Liver (tissue), 9 donors: ENCODE data around the gene CARD14. TPM values are rescaled to one million over a fixed set of nuclear protein-coding genes. Genes with fewer than 3 reads are reported as not detected.

Experiments
- DNase-seq: peaks from one replicate; pipeline ENCODE4 v3.0.0-alpha.2; 2017; ENCODE audit warnings: low spot score
- H3K27ac ChIP-seq, 2 donors: one replicate each; pipeline ENCODE4 v1.7.0; 2013; ENCODE audit warnings: inconsistent platforms in 2 of 2, low read length in 2 of 2, control low read depth in 1 of 2, low read depth in 1 of 2, mild to moderate bottlenecking in 1 of 2
- H3K27me3 ChIP-seq, 4 donors: one replicate each; pipeline versions ENCODE4 v1.6.1 to v1.7.0; 2013; ENCODE audit warnings: low read length in 3 of 4, inconsistent platforms in 1 of 4, mild to moderate bottlenecking in 1 of 4, moderate library complexity in 1 of 4; ENCODE audit not compliant: control insufficient read depth in 4 of 4, insufficient read depth in 4 of 4
- H3K36me3 ChIP-seq, 4 donors: one replicate each; pipeline versions ENCODE4 v1.6.1 to v1.7.0; 2013; ENCODE audit warnings: low read length in 3 of 4, mild to moderate bottlenecking in 3 of 4, low read depth in 1 of 4, moderate library complexity in 1 of 4; ENCODE audit not compliant: control insufficient read depth in 4 of 4, insufficient read depth in 3 of 4
- H3K4me1 ChIP-seq, 4 donors: one replicate each; pipeline versions ENCODE4 v1.6.1 to v1.7.0; 2013; ENCODE audit warnings: low read length in 3 of 4, mild to moderate bottlenecking in 3 of 4, moderate library complexity in 1 of 4; ENCODE audit not compliant: control insufficient read depth in 4 of 4, insufficient read depth in 4 of 4
- H3K4me3 ChIP-seq, 3 donors: one replicate each; pipeline versions ENCODE4 v1.6.1 to v1.7.0; 2013; ENCODE audit warnings: low read length in 3 of 3, control low read depth in 1 of 3, low read depth in 1 of 3, mild to moderate bottlenecking in 1 of 3
- H3K9ac ChIP-seq, 2 donors: one replicate each; pipeline ENCODE4 v1.7.0; 2013; ENCODE audit warnings: low read length in 2 of 2, mild to moderate bottlenecking in 2 of 2, moderate library complexity in 2 of 2, control low read depth in 1 of 2, low read depth in 1 of 2
- H3K9me3 ChIP-seq, 4 donors: one replicate each; pipeline versions ENCODE4 v1.6.1 to v1.7.0; 2013; ENCODE audit warnings: low read length in 3 of 4; ENCODE audit not compliant: control insufficient read depth in 4 of 4
- CTCF ChIP-seq: fragments of 150-350 bp; IDR thresholded peaks from 2 replicates; pipeline ENCODE4 v1.5.1; 2017; ENCODE audit warnings: improper control_type of control experiment, low read depth, low read length; ENCODE audit not compliant: missing input control
- FOXA2 ChIP-seq: IDR thresholded peaks from 2 replicates; pipeline ENCODE4 v1.6.1; 2016; ENCODE audit warnings: antibody characterized with exemption
- GABPA ChIP-seq, 2 donors: IDR thresholded peaks in 1 of 2; conservative IDR thresholded peaks in 1 of 2; 2 replicates each; pipeline ENCODE4 v1.6.1; 2016; ENCODE audit warnings: antibody characterized with exemption in 2 of 2, mild to moderate bottlenecking in 1 of 2, moderate library complexity in 1 of 2
- HNF4A ChIP-seq, 2 donors: conservative IDR thresholded peaks; 2 replicates each; pipeline ENCODE4 v1.6.1; 2016; ENCODE audit warnings: antibody characterized with exemption in 2 of 2, mild to moderate bottlenecking in 2 of 2
- MAX ChIP-seq: IDR thresholded peaks from 2 replicates; pipeline ENCODE4 v1.6.1; 2016; ENCODE audit warnings: antibody characterized with exemption
- RAD21 ChIP-seq, 2 donors: IDR thresholded peaks; 2 replicates each; pipeline ENCODE4 v1.6.1; 2016; ENCODE audit warnings: antibody characterized with exemption in 2 of 2, mild to moderate bottlenecking in 2 of 2
- REST ChIP-seq: IDR thresholded peaks from 2 replicates; pipeline ENCODE4 v1.6.1; 2016; ENCODE audit warnings: antibody characterized with exemption, mild to moderate bottlenecking
- RXRA ChIP-seq, 2 donors: IDR thresholded peaks; 2 replicates each; pipeline ENCODE4 v1.6.1; 2017 to 2018; ENCODE audit warnings: antibody characterized with exemption in 2 of 2, mild to moderate bottlenecking in 1 of 2
- SP1 ChIP-seq: IDR thresholded peaks from 2 replicates; pipeline ENCODE4 v1.6.1; 2018; ENCODE audit warnings: antibody characterized with exemption, mild to moderate bottlenecking
- TAF1 ChIP-seq: conservative IDR thresholded peaks from 2 replicates; pipeline ENCODE4 v1.6.1; 2016; ENCODE audit warnings: antibody characterized with exemption, mild to moderate bottlenecking
- YY1 ChIP-seq: IDR thresholded peaks from 2 replicates; pipeline ENCODE4 v1.6.1; 2016; ENCODE audit warnings: antibody characterized with exemption, mild to moderate bottlenecking
- WGBS: extraction: QIAGEN DNeasy Blood & Tissue Kit; methylation state at CpG from one replicate; pipeline ENCODE4 v1.1.7; 2013; 5-methylcytosine and 5-hydroxymethylcytosine counted together
- polyA plus RNA-seq, 2 donors: library from polyadenylated mRNA; stranded (reverse) in 1 of 2; unstranded in 1 of 2; fragments of 200-250 nt in 1 of 2; fragments of >200 nt in 1 of 2; fragmentation: Nextera tagmentation in 1 of 2; extraction: Ambion mirVana in 1 of 2; gene quantifications; one replicate each; pipeline versions ENCODE4 v1.2.1 to v1.2.3, GENCODE V29; 2013 to 2015
- total RNA-seq, 2 donors: library from RNA; depleted of rRNA; stranded (reverse); fragments of >200 nt; gene quantifications; one replicate each; pipeline ENCODE4 v1.2.3, GENCODE V29; 2014
- TF ChIP-seq, protein P1 (sequence below): IDR thresholded peaks from 2 replicates; pipeline ENCODE4 v1.6.1; 2016; ENCODE audit warnings: antibody characterized with exemption
- TF ChIP-seq, protein P2 (sequence below): IDR thresholded peaks from 2 replicates; pipeline ENCODE4 v1.6.1; 2016; ENCODE audit warnings: antibody characterized with exemption
- donor health status: healthy.
- donor health status: healthy.
- donor health status: healthy.
- donor health status: healthy.
- donor health status: healthy.

Gene CARD14
- total and polyA plus RNA-seq, 4 donors, result 0.07 to 0.70 (median 0.29) TPM

DNA sequence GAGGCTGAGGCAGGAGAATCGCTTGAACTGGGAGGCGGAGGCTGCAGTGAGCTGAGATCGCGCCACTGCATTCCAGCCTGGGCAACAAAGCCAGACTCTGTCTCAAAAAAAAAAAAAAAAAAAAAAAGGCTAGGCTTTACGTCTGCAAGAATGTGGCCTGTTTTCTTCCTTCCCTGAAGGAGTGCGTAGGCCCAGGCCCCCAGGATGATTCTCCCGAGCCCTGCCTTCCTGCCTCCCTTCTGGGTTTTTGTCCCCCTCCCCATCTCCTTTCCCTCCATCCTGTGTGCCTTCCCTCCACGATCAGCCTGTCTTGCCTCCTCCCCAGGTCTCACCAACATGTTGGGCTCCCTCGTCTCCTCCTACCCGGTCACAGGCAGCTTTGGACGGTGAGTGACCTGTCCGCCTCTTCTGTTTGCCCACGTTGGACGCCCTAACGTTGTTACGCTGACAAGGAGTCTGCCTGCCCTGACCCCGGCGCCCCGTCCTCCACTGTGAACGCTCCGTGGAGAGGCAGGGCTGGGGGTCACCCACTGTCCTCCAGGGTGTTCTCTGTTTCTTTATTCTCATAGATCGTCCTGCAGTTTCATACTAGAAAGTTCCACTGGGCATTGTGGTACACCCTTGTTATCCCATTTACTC, 75.2 kb downstream of the CARD14 start:
- Histone ChIP-seq H3K9me3 (no peaks in the 10 kb centered on the region), H3K27me3 (no peaks in the 10 kb centered on the region), H3K27ac (no peak overlapping the region), H3K9ac (no peak overlapping the region), H3K36me3 (peaks cover 2 to 23% (median 9%) of the 10 kb centered on the region in 4 donors), H3K4me3 (no peak overlapping the region), H3K4me1 (no peaks in the 10 kb centered on the region)
- DNase-seq, result no peak
- 93% methylated on average over 22 of the region's 22 CpGs for WGBS
- TF ChIP-seq MAX (no peak), RAD21 (IDR thresholded peaks at IDR 0.05) (no peak), HNF4A (conservative IDR thresholded peaks at IDR 0.05) (no peak), REST (no peak), FOXA2 (no peak), GABPA (IDR thresholded peaks at IDR 0.05 in 1 of 2, conservative IDR thresholded peaks at IDR 0.05 in 1 of 2) (no peak), SP1 (no peak), CTCF (no peak)
- TF ChIP-seq, protein P1, sequence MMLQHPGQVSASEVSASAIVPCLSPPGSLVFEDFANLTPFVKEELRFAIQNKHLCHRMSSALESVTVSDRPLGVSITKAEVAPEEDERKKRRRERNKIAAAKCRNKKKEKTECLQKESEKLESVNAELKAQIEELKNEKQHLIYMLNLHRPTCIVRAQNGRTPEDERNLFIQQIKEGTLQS, result no peak

GRCh38 chr17:80245566-80246265, 75.9 kb downstream of the CARD14 start:
- no peaks in the 10 kb centered on the region for H3K9me3 ChIP-seq
- no peak overlapping the region for H3K27ac ChIP-seq
- H3K36me3 ChIP-seq, result peaks cover 2 to 23% (median 9%) of the 10 kb centered on the region in 4 donors
- TF ChIP-seq HNF4A (conservative IDR thresholded peaks at IDR 0.05), result no peak
- no peak for TF ChIP-seq RXRA (IDR thresholded peaks at IDR 0.05)
- TF ChIP-seq, protein P1, result no peak
- TF ChIP-seq TAF1, result no peak
- no peak for TF ChIP-seq RAD21 (IDR thresholded peaks at IDR 0.05)
- no peak for TF ChIP-seq YY1
- no peak for TF ChIP-seq MAX
- no peak for TF ChIP-seq CTCF
- TF ChIP-seq REST, result no peak
- TF ChIP-seq, protein P2, sequence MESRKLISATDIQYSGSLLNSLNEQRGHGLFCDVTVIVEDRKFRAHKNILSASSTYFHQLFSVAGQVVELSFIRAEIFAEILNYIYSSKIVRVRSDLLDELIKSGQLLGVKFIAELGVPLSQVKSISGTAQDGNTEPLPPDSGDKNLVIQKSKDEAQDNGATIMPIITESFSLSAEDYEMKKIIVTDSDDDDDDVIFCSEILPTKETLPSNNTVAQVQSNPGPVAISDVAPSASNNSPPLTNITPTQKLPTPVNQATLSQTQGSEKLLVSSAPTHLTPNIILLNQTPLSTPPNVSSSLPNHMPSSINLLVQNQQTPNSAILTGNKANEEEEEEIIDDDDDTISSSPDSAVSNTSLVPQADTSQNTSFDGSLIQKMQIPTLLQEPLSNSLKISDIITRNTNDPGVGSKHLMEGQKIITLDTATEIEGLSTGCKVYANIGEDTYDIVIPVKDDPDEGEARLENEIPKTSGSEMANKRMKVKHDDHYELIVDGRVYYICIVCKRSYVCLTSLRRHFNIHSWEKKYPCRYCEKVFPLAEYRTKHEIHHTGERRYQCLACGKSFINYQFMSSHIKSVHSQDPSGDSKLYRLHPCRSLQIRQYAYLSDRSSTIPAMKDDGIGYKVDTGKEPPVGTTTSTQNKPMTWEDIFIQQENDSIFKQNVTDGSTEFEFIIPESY, result no peak
- no peak overlapping the region for H3K4me3 ChIP-seq
- 92% methylated on average over 27 of the region's 27 CpGs for WGBS
- no peaks in the 10 kb centered on the region for H3K27me3 ChIP-seq
- H3K9ac ChIP-seq, result no peak overlapping the region
- DNase-seq, result no peak
- no peaks in the 10 kb centered on the region for H3K4me1 ChIP-seq
